HG03457 (cell line): Measurements from ENCODE around the gene RIT2.

Experiments
- ATAC-seq: cut with Tn5 transposase; IDR thresholded peaks from one replicate; pipeline ENCODE4 v1.9.1; 2021; ENCODE audit warnings: moderate number of reproducible peaks; ENCODE audit not compliant: unreplicated experiment

The RIT2 gene

GRCh38 chr18:42707080-42707479, 408.4 kb downstream of the RIT2 start:
- ATAC-seq, result no peak

GRCh38 chr18:42706618-42707017, 408.9 kb downstream of the RIT2 start:
- ATAC-seq, result no peak

GRCh38 chr18:42706029-42706608, 409.4 kb downstream of the RIT2 start:
- ATAC-seq, result no peak
